Measurements from ENCODE around the gene NOXRED1. TPM values are rescaled to one million over a fixed set of nuclear protein-coding genes. Genes with fewer than 3 reads are reported as not detected.
"Not testable (repeated sequence)": the region's sequence is repeated elsewhere in the genome, so short reads cannot be mapped to it uniquely, and the experiment has no call there.

The NOXRED1 gene
- total and polyA plus RNA-seq, 5 experiments from 2014 or later, result 0.09 to 1.9 (median 1.6) TPM; not detected in 2

GRCh38 chr14:77442196-77442595, 18.9 kb upstream of the NOXRED1 start:
- ATAC-seq, result no peak
- no peaks in the 10 kb centered on the region for H3K9me3 Mint-ChIP-seq
- no peaks in the 10 kb centered on the region for H3K4me1 Mint-ChIP-seq
- H3K4me3 Mint-ChIP-seq, result no peak overlapping the region
- no peak overlapping the region for H3K27ac Mint-ChIP-seq
- H3K27me3 Mint-ChIP-seq, result no peaks in the 10 kb centered on the region
- POLR2A ChIA-PET, result no interaction called here
- no peak for DNase-seq
- peaks cover 1 to 76% (median 34%) of the 10 kb centered on the region in 3 donors for H3K36me3 Mint-ChIP-seq

GRCh38 chr14:77439861-77440260, 16.5 kb upstream of the NOXRED1 start:
- H3K9me3 Mint-ChIP-seq, result no peaks in the 10 kb centered on the region
- POLR2A ChIA-PET, result no interaction called here
- H3K27me3 Mint-ChIP-seq, result no peaks in the 10 kb centered on the region
- no peaks in the 10 kb centered on the region for H3K4me1 Mint-ChIP-seq
- H3K36me3 Mint-ChIP-seq, result peaks cover 16 to 83% (median 43%) of the 10 kb centered on the region in 3 donors
- no peak for ATAC-seq
- no peak for DNase-seq
- no peak overlapping the region for H3K4me3 Mint-ChIP-seq
- H3K27ac Mint-ChIP-seq, result no peak overlapping the region

- no peaks in the 10 kb centered on the region for H3K9me3 Mint-ChIP-seq
- H3K4me1 Mint-ChIP-seq, result no peaks in the 10 kb centered on the region
- ATAC-seq (no peak), DNase-seq (no peak)
- POLR2A ChIA-PET, result no interaction called here
- no peaks in the 10 kb centered on the region for H3K27me3 Mint-ChIP-seq
- peaks cover 17 to 84% (median 44%) of the 10 kb centered on the region in 3 donors for H3K36me3 Mint-ChIP-seq
- no peak overlapping the region for H3K27ac Mint-ChIP-seq
- H3K4me3 Mint-ChIP-seq, result no peak overlapping the region
Observed at GRCh38 chr14:77438596-77438995, 15.3 kb upstream of the NOXRED1 start.

- peaks cover 21 to 78% (median 32%) of the 10 kb centered on the region in 3 donors for H3K36me3 Mint-ChIP-seq
- no peak for ATAC-seq
- POLR2A ChIA-PET, result no interaction called here
- no peak overlapping the region for H3K4me3 Mint-ChIP-seq
- no peak for DNase-seq
- no peak overlapping the region for H3K27ac Mint-ChIP-seq
- no peaks in the 10 kb centered on the region for H3K9me3 Mint-ChIP-seq
- H3K27me3 Mint-ChIP-seq, result no peaks in the 10 kb centered on the region
- H3K4me1 Mint-ChIP-seq, result no peaks in the 10 kb centered on the region
Observed at GRCh38 chr14:77436042-77436441, 12.7 kb upstream of the NOXRED1 start.

- H3K4me1 Mint-ChIP-seq, result no peaks in the 10 kb centered on the region
- peaks cover 49 to 99% (median 73%) of the 10 kb centered on the region in 3 donors for H3K36me3 Mint-ChIP-seq
- ATAC-seq (no peak), DNase-seq (no peak)
- no peaks in the 10 kb centered on the region for H3K27me3 Mint-ChIP-seq
- no peak overlapping the region for H3K27ac Mint-ChIP-seq
- peaks cover 0 to 15% (median 0%) of the 10 kb centered on the region in 9 donors for H3K9me3 Mint-ChIP-seq
- POLR2A ChIA-PET, result no interaction called here
- H3K4me3 Mint-ChIP-seq, result no peak overlapping the region
Observed at GRCh38 chr14:77426396-77426795, 3.1 kb upstream of the NOXRED1 start.

- POLR2A ChIA-PET, result no interaction called here
- H3K4me1 Mint-ChIP-seq, result no peaks in the 10 kb centered on the region
Observed at GRCh38 chr14:77424862-77425261, 1.5 kb upstream of the NOXRED1 start.

GRCh38 chr14:77421201-77421600, 2.1 kb downstream of the NOXRED1 start:
- ATAC-seq (no peak), DNase-seq (no peak)
- Mint-ChIP-seq H3K4me3 (no peak overlapping the region), H3K9me3 (peaks cover 0 to 57% (median 24%) of the 10 kb centered on the region in 9 donors), H3K36me3 (peaks cover 46 to 57% (median 50%) of the 10 kb centered on the region in 3 donors), H3K27me3 (no peaks in the 10 kb centered on the region), H3K27ac (no peak overlapping the region), H3K4me1 (no peaks in the 10 kb centered on the region)
- POLR2A ChIA-PET, result no interaction called here

More at GRCh38 chr14:77424862-77425261, 1.5 kb upstream of the NOXRED1 start:
- Mint-ChIP-seq H3K4me3 (no peak overlapping the region), H3K27me3 (no peaks in the 10 kb centered on the region), H3K36me3 (peaks cover 55 to 87% (median 83%) of the 10 kb centered on the region in 3 donors), H3K9me3 (peaks cover 0 to 31% (median 7%) of the 10 kb centered on the region in 9 donors), H3K27ac (no peak overlapping the region)
- DNase-seq (no peak), ATAC-seq (no peak)

- H3K27me3 Mint-ChIP-seq, result no peaks in the 10 kb centered on the region
- no peaks in the 10 kb centered on the region for H3K4me1 Mint-ChIP-seq
- H3K4me3 Mint-ChIP-seq, result no peak overlapping the region
- no peak for DNase-seq
- no peak for ATAC-seq
- H3K9me3 Mint-ChIP-seq, result peaks cover 0 to 51% (median 24%) of the 10 kb centered on the region in 9 donors
- peaks cover 8 to 24% (median 22%) of the 10 kb centered on the region in 3 donors for H3K36me3 Mint-ChIP-seq
- H3K27ac Mint-ChIP-seq, result no peak overlapping the region
- POLR2A ChIA-PET, result no interaction called here
Observed at GRCh38 chr14:77416836-77417235, 6.5 kb downstream of the NOXRED1 start.

GRCh38 chr14:77416098-77416497, 7.2 kb downstream of the NOXRED1 start:
- H3K4me1 Mint-ChIP-seq, H3K4me3 Mint-ChIP-seq, POLR2A ChIA-PET, ATAC-seq, DNase-seq, H3K27me3 Mint-ChIP-seq, H3K27ac Mint-ChIP-seq: not testable (repeated sequence)
- Mint-ChIP-seq H3K9me3 (peaks cover 0 to 44% (median 24%) of the 10 kb centered on the region in 9 donors), H3K36me3 (peaks cover under 1 to 17% (median 14%) of the 10 kb centered on the region in 3 donors)

- H3K4me1 Mint-ChIP-seq, DNase-seq, H3K27ac Mint-ChIP-seq, POLR2A ChIA-PET, H3K27me3 Mint-ChIP-seq, ATAC-seq, H3K4me3 Mint-ChIP-seq: not testable (repeated sequence)
- Mint-ChIP-seq H3K36me3 (peaks cover 0 to 15% (median 13%) of the 10 kb centered on the region in 3 donors), H3K9me3 (peaks cover 0 to 38% (median 23%) of the 10 kb centered on the region in 9 donors)
Observed at GRCh38 chr14:77415403-77416030, 7.8 kb downstream of the NOXRED1 start.

GRCh38 chr14:77409131-77409533, 14.2 kb downstream of the NOXRED1 start:
- no peak for ATAC-seq
- Mint-ChIP-seq H3K36me3 (peaks cover 0 to 3% (median 0%) of the 10 kb centered on the region in 3 donors), H3K4me3 (no peak overlapping the region), H3K4me1 (peaks cover 13 to 18% (median 13%) of the 10 kb centered on the region in 4 donors), H3K9me3 (no peaks in the 10 kb centered on the region), H3K27me3 (peaks cover 0 to 1% (median 0%) of the 10 kb centered on the region in 5 donors), H3K27ac (no peak overlapping the region)
- POLR2A ChIA-PET, result no interaction called here
- no peak for DNase-seq

- Mint-ChIP-seq H3K9me3 (no peaks in the 10 kb centered on the region), H3K4me1 (peaks cover 13 to 18% (median 13%) of the 10 kb centered on the region in 4 donors), H3K4me3 (peak overlapping the region in 2 of 10 donors; percentile 3 to 48), H3K36me3 (peaks cover 0 to 3% (median 0%) of the 10 kb centered on the region in 3 donors), H3K27me3 (peaks cover 0 to 1% (median 0%) of the 10 kb centered on the region in 5 donors), H3K27ac (peak overlapping the region in 4 of 10 donors; percentile 8 to 59 (median 28))
- DNase-seq, result no peak
- no peak for ATAC-seq
- POLR2A ChIA-PET, result no interaction called here
Observed at GRCh38 chr14:77407158-77407557, 16.2 kb downstream of the NOXRED1 start.

GRCh38 chr14:77406718-77407117, 16.6 kb downstream of the NOXRED1 start:
- Mint-ChIP-seq H3K36me3 (peaks cover 0 to 3% (median 0%) of the 10 kb centered on the region in 3 donors), H3K4me3 (peak overlapping the region in 2 of 10 donors; percentile 14 to 48), H3K9me3 (no peaks in the 10 kb centered on the region), H3K4me1 (peaks cover 13 to 18% (median 13%) of the 10 kb centered on the region in 4 donors), H3K27ac (peak overlapping the region in 3 of 10 donors; percentile 27 to 59 (median 43)), H3K27me3 (peaks cover 0 to 1% (median 0%) of the 10 kb centered on the region in 5 donors)
- ATAC-seq (no peak), DNase-seq (no peak)
- POLR2A ChIA-PET, result no interaction called here
